Transverse colon (tissue), 4 donors: Measurements from ENCODE around the gene NR4A3. TPM values are rescaled to one million over a fixed set of nuclear protein-coding genes. Genes with fewer than 3 reads are reported as not detected.

Experiments
- DNase-seq: peaks from one replicate; pipeline ENCODE4 v3.0.0-alpha.2; 2019
- H3K27ac ChIP-seq, 4 donors: fragments of 200-600 bp; sonication (generic); 2 replicates each; pipeline ENCODE4 v1.5.1; 2016 to 2018; ENCODE audit warnings: inconsistent platforms in 4 of 4
- H3K27me3 ChIP-seq: fragments of 200-600 bp; sonication (generic); 2 replicates; pipeline ENCODE4 v1.5.1; 2017; ENCODE audit warnings: inconsistent platforms
- H3K36me3 ChIP-seq, 4 donors: fragments of 200-600 bp; sonication (generic); 2 replicates each; pipeline ENCODE4 v1.5.1; 2017 to 2019; ENCODE audit warnings: inconsistent platforms in 4 of 4
- H3K4me1 ChIP-seq, 4 donors: fragments of 200-600 bp; sonication (generic); 2 replicates each; pipeline ENCODE4 v1.5.1; 2017 to 2020; ENCODE audit warnings: inconsistent platforms in 4 of 4
- H3K4me3 ChIP-seq, 4 donors: fragments of 200-600 bp; sonication (generic); 1 replicate in 1 of 4; 2 replicates in 3 of 4; pipeline versions ENCODE4 v1.5.1 to v1.6.1; 2017 to 2019; ENCODE audit warnings: inconsistent platforms in 4 of 4
- H3K9me3 ChIP-seq, 2 donors: fragments of 200-600 bp; sonication (generic); 2 replicates each; pipeline ENCODE4 v1.5.1; 2017 to 2019; ENCODE audit warnings: inconsistent platforms in 2 of 2
- EP300 ChIP-seq: sonication (generic); formaldehyde crosslinking; IDR thresholded peaks from one replicate; pipeline ENCODE4 v1.6.1; 2017; ENCODE audit warnings: antibody characterized with exemption, low read depth
- POLR2A ChIP-seq: fragments of 450-650 bp; IDR thresholded peaks from one replicate; pipeline ENCODE4 v1.6.1; 2016; ENCODE audit warnings: antibody characterized with exemption, mild to moderate bottlenecking, moderate library complexity
- POLR2AphosphoS5 ChIP-seq, 3 donors: sonication (generic); formaldehyde crosslinking; IDR thresholded peaks; one replicate each; pipeline ENCODE4 v1.6.1; 2016; ENCODE audit warnings: antibody characterized with exemption in 3 of 3
- WGBS, 2 donors: methylation state at CpG; one replicate each; pipeline ENCODE4 v1.1.5; 2018; ENCODE audit warnings: low coverage in 1 of 2; 5-methylcytosine and 5-hydroxymethylcytosine counted together
- in situ Hi-C, 4 donors: fragments of 200-750 bp; cut with MboI; loops; one replicate each; pipeline versions ENCODE4 v1.15.0 to v1.15.1; 2017; ENCODE audit warnings: low sequenced_read_pairs in 3 of 4, low pct_ligation_motif_present in 1 of 4, low pct_unique_long_range_greater_than_20kb in 1 of 4
- intact Hi-C: fragments of 100-400 bp; cut with DNase I; formaldehyde crosslinking; loops from one replicate; pipeline ENCODE4 v1.15.1; 2023; ENCODE audit warnings: low total_unique reads
- total RNA-seq, 4 donors: library from RNA; depleted of rRNA; stranded (reverse); fragments of >200 nt; gene quantifications; one replicate each; pipeline ENCODE4 v1.1.0, GENCODE V29; 2016
- TF ChIP-seq, protein P1 (sequence below), 5 experiments: fragments of 200-600 bp in 3 of 5; fragments of 450-650 bp in 2 of 5; sonication (generic) in 3 of 5; IDR thresholded peaks; 1 replicate in 2 of 5; 2 replicates in 3 of 5; pipeline ENCODE4 v1.5.1; 2016 to 2017; ENCODE audit warnings: antibody characterized with exemption in 5 of 5, inconsistent platforms in 3 of 5, mild to moderate bottlenecking in 2 of 5, moderate library complexity in 1 of 5

The NR4A3 gene
- total RNA-seq, 4 donors from 2014 or later = 0.48 to 3.4 (median 1.3) TPM

DNA sequence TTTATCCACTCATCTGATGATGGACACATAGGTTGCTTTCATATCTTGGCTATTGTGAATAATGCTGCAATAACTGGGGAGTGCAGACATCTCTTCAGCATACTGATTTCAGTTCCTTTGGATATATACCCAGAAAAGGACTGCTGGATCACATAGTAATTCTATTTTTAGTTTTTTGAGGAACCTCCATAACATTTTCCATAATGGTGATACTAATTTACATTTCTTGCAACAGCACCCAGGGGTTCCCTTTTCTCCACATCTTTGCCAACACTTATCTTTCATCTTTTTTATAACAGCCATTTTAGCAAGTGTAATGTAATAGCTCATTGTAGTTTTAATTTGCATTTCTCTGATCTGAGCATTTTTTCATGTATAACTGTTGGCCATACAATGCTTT lies 34.1 kb upstream of the NR4A3 start:
- H3K27me3 ChIP-seq = no peaks in the 10 kb centered on the region
- H3K36me3 ChIP-seq = no peaks in the 10 kb centered on the region
- no peak overlapping the region for H3K27ac ChIP-seq
- in situ Hi-C loops = no loop called here
- H3K4me3 ChIP-seq = no peak overlapping the region
- H3K9me3 ChIP-seq = no peaks in the 10 kb centered on the region
- DNase-seq = no peak
- TF ChIP-seq POLR2A (no peak), POLR2AphosphoS5 (IDR thresholded peaks at IDR 0.05) (no peak), EP300 (no peak)
- TF ChIP-seq, protein P1, sequence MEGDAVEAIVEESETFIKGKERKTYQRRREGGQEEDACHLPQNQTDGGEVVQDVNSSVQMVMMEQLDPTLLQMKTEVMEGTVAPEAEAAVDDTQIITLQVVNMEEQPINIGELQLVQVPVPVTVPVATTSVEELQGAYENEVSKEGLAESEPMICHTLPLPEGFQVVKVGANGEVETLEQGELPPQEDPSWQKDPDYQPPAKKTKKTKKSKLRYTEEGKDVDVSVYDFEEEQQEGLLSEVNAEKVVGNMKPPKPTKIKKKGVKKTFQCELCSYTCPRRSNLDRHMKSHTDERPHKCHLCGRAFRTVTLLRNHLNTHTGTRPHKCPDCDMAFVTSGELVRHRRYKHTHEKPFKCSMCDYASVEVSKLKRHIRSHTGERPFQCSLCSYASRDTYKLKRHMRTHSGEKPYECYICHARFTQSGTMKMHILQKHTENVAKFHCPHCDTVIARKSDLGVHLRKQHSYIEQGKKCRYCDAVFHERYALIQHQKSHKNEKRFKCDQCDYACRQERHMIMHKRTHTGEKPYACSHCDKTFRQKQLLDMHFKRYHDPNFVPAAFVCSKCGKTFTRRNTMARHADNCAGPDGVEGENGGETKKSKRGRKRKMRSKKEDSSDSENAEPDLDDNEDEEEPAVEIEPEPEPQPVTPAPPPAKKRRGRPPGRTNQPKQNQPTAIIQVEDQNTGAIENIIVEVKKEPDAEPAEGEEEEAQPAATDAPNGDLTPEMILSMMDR (IDR thresholded peaks at IDR 0.05) = no peak
- intact Hi-C loops = no loop called here
- no peaks in the 10 kb centered on the region for H3K4me1 ChIP-seq

DNA sequence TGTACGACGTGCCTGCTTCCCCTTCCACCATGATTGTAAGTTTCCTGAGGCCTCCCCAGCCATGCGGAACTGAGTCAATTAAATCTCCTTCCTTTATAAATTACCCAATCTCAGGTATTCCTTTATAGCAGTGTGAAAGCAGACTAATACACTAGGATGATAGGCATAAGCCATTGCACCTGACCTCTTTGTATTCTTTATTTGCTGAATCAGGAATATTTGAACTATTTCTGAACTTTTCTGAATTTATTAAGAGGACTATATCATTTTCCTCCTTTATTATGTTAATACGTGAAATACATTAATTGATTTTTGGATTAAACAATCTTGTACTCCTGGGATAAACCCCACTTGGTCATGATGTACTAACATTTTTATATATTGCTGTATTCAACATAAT lies 28.2 kb upstream of the NR4A3 start:
- no peaks in the 10 kb centered on the region for H3K9me3 ChIP-seq
- no peak overlapping the region for H3K4me3 ChIP-seq
- WGBS, 2 donors = 89 to 100% methylated on average over 1 to 4 of the region's 4 CpGs
- no peaks in the 10 kb centered on the region for H3K36me3 ChIP-seq
- no peak for DNase-seq
- H3K27me3 ChIP-seq = no peaks in the 10 kb centered on the region
- intact Hi-C loops = no loop called here
- no peak overlapping the region for H3K27ac ChIP-seq
- TF ChIP-seq EP300 (no peak), POLR2A (no peak), POLR2AphosphoS5 (IDR thresholded peaks at IDR 0.05) (no peak)
- TF ChIP-seq, protein P1 (IDR thresholded peaks at IDR 0.05) = no peak
- no peaks in the 10 kb centered on the region for H3K4me1 ChIP-seq
- in situ Hi-C loops = no loop called here

DNA sequence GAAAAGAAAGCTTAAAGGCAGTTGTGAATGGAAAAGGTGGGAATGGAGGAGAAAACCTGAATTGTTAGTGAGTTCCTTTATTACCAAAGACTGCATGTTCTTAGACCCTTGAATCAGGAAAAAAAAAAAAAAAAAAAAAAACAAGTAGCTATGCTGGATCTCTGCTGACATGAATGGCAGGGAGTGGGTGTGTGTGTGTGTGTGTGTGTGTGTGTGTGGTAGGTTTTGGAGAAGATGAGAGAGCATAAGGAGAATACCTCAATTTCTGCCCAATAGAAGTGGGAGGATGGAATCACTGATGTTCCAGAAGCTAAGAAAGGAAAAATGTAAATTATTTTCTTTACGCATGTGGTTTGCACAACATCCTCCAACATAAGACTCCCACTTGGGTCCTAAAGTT lies 25.5 kb upstream of the NR4A3 start:
- H3K27me3 ChIP-seq = no peaks in the 10 kb centered on the region
- DNase-seq = no peak
- no peaks in the 10 kb centered on the region for H3K36me3 ChIP-seq
- H3K4me1 ChIP-seq = no peaks in the 10 kb centered on the region
- WGBS, 2 donors = 90 to 100% methylated on average over 1 of the region's 1 CpG
- no peak overlapping the region for H3K27ac ChIP-seq
- H3K9me3 ChIP-seq = no peaks in the 10 kb centered on the region
- intact Hi-C loops (no loop called here), in situ Hi-C loops (no loop called here)
- no peak for TF ChIP-seq EP300
- no peak for TF ChIP-seq POLR2A
- no peak for TF ChIP-seq POLR2AphosphoS5 (IDR thresholded peaks at IDR 0.05)
- TF ChIP-seq, protein P1 (IDR thresholded peaks at IDR 0.05) = no peak
- no peak overlapping the region for H3K4me3 ChIP-seq

DNA sequence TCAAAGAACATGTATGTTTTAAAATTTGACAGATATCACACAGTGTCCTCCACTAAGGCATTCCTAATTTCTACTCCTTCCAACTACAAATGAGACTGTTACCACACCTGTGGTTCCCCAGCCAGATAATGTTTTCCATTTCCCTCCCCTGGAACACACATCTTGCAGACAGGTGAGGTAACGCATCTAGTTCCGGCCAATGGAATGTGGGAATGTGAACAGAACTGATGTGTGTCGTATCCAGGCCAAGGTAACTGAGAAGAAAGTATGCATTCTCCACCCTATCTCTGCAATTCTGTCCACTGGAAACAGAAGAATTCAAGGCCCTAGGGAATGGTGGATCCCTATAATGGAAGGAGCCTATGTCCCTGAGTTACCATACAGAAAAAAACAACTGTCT lies 19.9 kb upstream of the NR4A3 start:
- no peak overlapping the region for H3K27ac ChIP-seq
- no peak overlapping the region for H3K4me3 ChIP-seq
- TF ChIP-seq POLR2A (no peak), EP300 (no peak), POLR2AphosphoS5 (IDR thresholded peaks at IDR 0.05) (no peak)
- TF ChIP-seq, protein P1 (IDR thresholded peaks at IDR 0.05) = no peak
- H3K36me3 ChIP-seq = no peaks in the 10 kb centered on the region
- no peak for DNase-seq
- no peaks in the 10 kb centered on the region for H3K27me3 ChIP-seq
- intact Hi-C loops = no loop called here
- WGBS, 2 donors = 96% methylated on average over 3 of the region's 3 CpGs; no CpG with 5 or more reads in 1 of the 2 donors
- in situ Hi-C loops = loop anchor here in 3 of 4 donors (25.0 kb wide), 2 partner anchors 211 to 536 kb away; no protein-coding TSS in a partner anchor
- H3K9me3 ChIP-seq = no peaks in the 10 kb centered on the region
- H3K4me1 ChIP-seq = no peaks in the 10 kb centered on the region
